ENCODE measurements around the gene ZHX3.

ZHX3 gene

GRCh38 chr20:41147767-41148191, 169.8 kb downstream of the ZHX3 start:
- Histone ChIP-seq H3K4me1 (ENCODE audit: low read depth, poor library complexity, severe bottlenecking) (no peaks in the 10 kb centered on the region), H3K4me3 (IDR thresholded peaks at IDR 0.05; ENCODE audit: insufficient read depth, low read depth, low read length) (no peak overlapping the region), H3K36me3 (ENCODE audit: insufficient read depth) (no peaks in the 10 kb centered on the region), H3K27ac (no peak overlapping the region), H2AFZ (ENCODE audit: low read depth) (no peak overlapping the region), H4K20me1 (ENCODE audit: insufficient read depth) (no peaks in the 10 kb centered on the region; the same call in 1 of the 2 replicates), H3K4me2 (no peak overlapping the region), H3K79me2 (ENCODE audit: insufficient read depth, low read depth) (no peaks in the 10 kb centered on the region; the same call in 1 of the 2 replicates), H3K9ac (no peak overlapping the region), H3K27me3 (ENCODE audit: insufficient read depth, low read depth) (no peaks in the 10 kb centered on the region)
- TF ChIP-seq CTCF (conservative IDR thresholded peaks at IDR 0.05; ENCODE audit: low read depth, low read length), result no peak

- no peaks in the 10 kb centered on the region for H3K4me1 ChIP-seq (ENCODE audit: low read depth, poor library complexity, severe bottlenecking)
- H3K27me3 ChIP-seq (ENCODE audit: insufficient read depth, low read depth), result no peaks in the 10 kb centered on the region
- H4K20me1 ChIP-seq (ENCODE audit: insufficient read depth), result no peaks in the 10 kb centered on the region; the same call in 1 of the 2 replicates
- H3K4me2 ChIP-seq, result no peak overlapping the region
- no peak overlapping the region for H3K27ac ChIP-seq
- H2AFZ ChIP-seq (ENCODE audit: low read depth), result no peak overlapping the region
- TF ChIP-seq CTCF (conservative IDR thresholded peaks at IDR 0.05; ENCODE audit: low read depth, low read length), result no peak
- no peaks in the 10 kb centered on the region for H3K36me3 ChIP-seq (ENCODE audit: insufficient read depth)
- H3K79me2 ChIP-seq (ENCODE audit: insufficient read depth, low read depth), result no peaks in the 10 kb centered on the region; the same call in 1 of the 2 replicates
- no peak overlapping the region for H3K4me3 ChIP-seq (IDR thresholded peaks at IDR 0.05; ENCODE audit: insufficient read depth, low read depth, low read length)
- no peak overlapping the region for H3K9ac ChIP-seq
These were observed 171.5 kb downstream of the ZHX3 start for GRCh38 chr20:41145821-41146620.

GRCh38 chr20:41145317-41145716, 172.2 kb downstream of the ZHX3 start:
- no peak overlapping the region for H2AFZ ChIP-seq (ENCODE audit: low read depth)
- no peaks in the 10 kb centered on the region; the same call in 1 of the 2 replicates for H3K79me2 ChIP-seq (ENCODE audit: insufficient read depth, low read depth)
- H3K27me3 ChIP-seq (ENCODE audit: insufficient read depth, low read depth), result no peaks in the 10 kb centered on the region
- H4K20me1 ChIP-seq (ENCODE audit: insufficient read depth), result no peaks in the 10 kb centered on the region; the same call in 1 of the 2 replicates
- no peak for TF ChIP-seq CTCF (conservative IDR thresholded peaks at IDR 0.05; ENCODE audit: low read depth, low read length)
- H3K4me3 ChIP-seq (IDR thresholded peaks at IDR 0.05; ENCODE audit: insufficient read depth, low read depth, low read length), result no peak overlapping the region
- H3K36me3 ChIP-seq (ENCODE audit: insufficient read depth), result no peaks in the 10 kb centered on the region
- no peak overlapping the region for H3K27ac ChIP-seq
- no peak overlapping the region for H3K9ac ChIP-seq
- H3K4me1 ChIP-seq (ENCODE audit: low read depth, poor library complexity, severe bottlenecking), result no peaks in the 10 kb centered on the region
- H3K4me2 ChIP-seq, result no peak overlapping the region

- Histone ChIP-seq H3K4me2 (no peak overlapping the region), H3K27me3 (ENCODE audit: insufficient read depth, low read depth) (no peaks in the 10 kb centered on the region), H3K9ac (no peak overlapping the region), H3K36me3 (ENCODE audit: insufficient read depth) (no peaks in the 10 kb centered on the region), H2AFZ (ENCODE audit: low read depth) (no peak overlapping the region), H4K20me1 (ENCODE audit: insufficient read depth) (no peaks in the 10 kb centered on the region), H3K4me3 (IDR thresholded peaks at IDR 0.05; ENCODE audit: insufficient read depth, low read depth, low read length) (no peak overlapping the region), H3K27ac (no peak overlapping the region), H3K4me1 (ENCODE audit: low read depth, poor library complexity, severe bottlenecking) (no peaks in the 10 kb centered on the region), H3K79me2 (ENCODE audit: insufficient read depth, low read depth) (no peaks in the 10 kb centered on the region; the same call in 1 of the 2 replicates)
- no peak for TF ChIP-seq CTCF (conservative IDR thresholded peaks at IDR 0.05; ENCODE audit: low read depth, low read length)
These were observed 174.2 kb downstream of the ZHX3 start for GRCh38 chr20:41143354-41143753.
